NT2/D1 (cell line): ENCODE measurements around the gene OR8B2.
A peak's percentile ranks its signal among the peaks of the same experiment; 100 is the strongest.
"Not testable (repeated sequence)": the region's sequence is repeated elsewhere in the genome, so short reads cannot be mapped to it uniquely, and the experiment has no call there.

Experiments
- DNase-seq: peaks from one replicate; pipeline ENCODE4 v3.0.0-alpha.2; 2011; ENCODE audit warnings: low read depth, low spot score
- H3K27me3 ChIP-seq: 2 replicates; pipeline ENCODE4 v1.6.0; 2011; ENCODE audit warnings: mild to moderate bottlenecking; ENCODE audit not compliant: insufficient read length, insufficient read depth
- H3K36me3 ChIP-seq: 2 replicates; pipeline ENCODE4 v1.6.1; 2011; ENCODE audit warnings: mild to moderate bottlenecking, low read length, mixed read lengths; ENCODE audit not compliant: insufficient read depth, insufficient read length
- H3K4me1 ChIP-seq: 2 replicates; pipeline ENCODE4 v1.5.1; 2011; ENCODE audit not compliant: insufficient read depth, insufficient read length
- H3K4me3 ChIP-seq: 2 replicates; pipeline ENCODE4 v1.5.1; 2011; ENCODE audit warnings: low read depth; ENCODE audit not compliant: insufficient read length
- H3K9ac ChIP-seq: 2 replicates; pipeline ENCODE4 v1.6.0; 2011; ENCODE audit warnings: low read depth; ENCODE audit not compliant: insufficient read length
- H3K9me3 ChIP-seq: 2 replicates; pipeline ENCODE4 v1.5.1; 2011; ENCODE audit warnings: mild to moderate bottlenecking, low read length; ENCODE audit not compliant: insufficient read depth
- SUZ12 ChIP-seq: IDR thresholded peaks from 2 replicates; pipeline ENCODE4 v1.6.1; 2011; ENCODE audit not compliant: insufficient read length, insufficient read depth; ENCODE audit errors: extremely low read depth
- YY1 ChIP-seq: IDR thresholded peaks from 2 replicates; pipeline ENCODE4 v1.6.1; 2011; ENCODE audit not compliant: insufficient read length, insufficient read depth
- ZNF274 ChIP-seq: IDR thresholded peaks from 2 replicates; pipeline ENCODE4 v1.6.1; 2011; ENCODE audit warnings: mild to moderate bottlenecking, low read depth, low read length

OR8B2 gene, protein sequence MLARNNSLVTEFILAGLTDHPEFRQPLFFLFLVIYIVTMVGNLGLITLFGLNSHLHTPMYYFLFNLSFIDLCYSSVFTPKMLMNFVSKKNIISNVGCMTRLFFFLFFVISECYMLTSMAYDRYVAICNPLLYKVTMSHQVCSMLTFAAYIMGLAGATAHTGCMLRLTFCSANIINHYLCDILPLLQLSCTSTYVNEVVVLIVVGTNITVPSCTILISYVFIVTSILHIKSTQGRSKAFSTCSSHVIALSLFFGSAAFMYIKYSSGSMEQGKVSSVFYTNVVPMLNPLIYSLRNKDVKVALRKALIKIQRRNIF

DNA sequence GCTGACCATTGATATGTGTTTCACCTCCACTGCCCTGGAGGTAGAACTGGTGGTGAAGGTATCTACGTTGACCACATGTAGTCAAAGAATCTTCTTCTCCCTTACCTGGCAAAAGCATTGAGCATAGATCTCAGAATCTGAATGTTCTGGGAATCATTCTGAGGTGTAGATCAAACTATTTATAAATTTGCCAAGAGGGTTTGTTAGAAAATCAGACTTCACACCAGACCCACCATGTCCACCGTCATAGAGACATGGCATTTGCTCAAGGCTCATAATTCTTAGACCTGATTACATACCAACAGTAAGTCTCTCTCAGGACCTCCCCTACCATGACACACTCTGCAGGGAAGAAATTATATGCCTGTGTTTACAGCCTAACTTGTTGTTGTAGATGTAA lies at the start of gene OR8B2:
OR8B2 (minus strand) TSS at position 101 of the 400 bp plus-strand sequence. CDS start 1,156 bp downstream, outside the sequence.
- Histone ChIP-seq H3K9me3 (no peaks in the 10 kb centered on the region), H3K4me1 (no peaks in the 10 kb centered on the region), H3K27me3 (no peaks in the 10 kb centered on the region), H3K4me3 (no peak within 1 kb of the TSS), H3K9ac (no peak within 1 kb of the TSS), H3K36me3 (no peaks in the 10 kb centered on the region)
- no peak for DNase-seq
- TF ChIP-seq SUZ12 (no peak), YY1 (no peak), ZNF274 (no peak)

DNA sequence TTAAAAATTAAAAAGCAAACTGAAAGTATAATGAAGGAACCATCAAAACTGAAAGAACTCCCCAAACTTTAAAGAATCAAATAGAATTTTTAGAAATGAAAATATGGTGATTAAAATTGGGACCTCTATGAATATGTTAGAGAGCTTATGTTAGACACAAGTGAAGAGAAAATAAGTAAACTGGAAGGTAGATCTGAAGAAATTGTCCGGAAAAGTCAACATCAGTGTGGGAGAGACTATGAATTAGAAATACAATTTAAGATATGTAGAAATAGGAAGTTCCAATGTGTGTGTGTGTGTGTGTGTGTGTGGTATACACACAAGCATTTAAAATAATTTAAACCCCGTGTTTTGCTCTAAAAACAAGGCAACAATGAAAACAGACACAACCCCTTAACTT lies 45.3 kb upstream of the OR8B2 start:
- DNase-seq, result no peak
- H3K27me3 ChIP-seq, result no peaks in the 10 kb centered on the region
- no peak overlapping the region for H3K4me3 ChIP-seq
- no peaks in the 10 kb centered on the region for H3K4me1 ChIP-seq
- H3K9ac ChIP-seq, result no peak overlapping the region
- TF ChIP-seq YY1 (no peak), ZNF274 (no peak), SUZ12 (no peak)
- no peaks in the 10 kb centered on the region for H3K9me3 ChIP-seq
- H3K36me3 ChIP-seq, result no peaks in the 10 kb centered on the region

DNA sequence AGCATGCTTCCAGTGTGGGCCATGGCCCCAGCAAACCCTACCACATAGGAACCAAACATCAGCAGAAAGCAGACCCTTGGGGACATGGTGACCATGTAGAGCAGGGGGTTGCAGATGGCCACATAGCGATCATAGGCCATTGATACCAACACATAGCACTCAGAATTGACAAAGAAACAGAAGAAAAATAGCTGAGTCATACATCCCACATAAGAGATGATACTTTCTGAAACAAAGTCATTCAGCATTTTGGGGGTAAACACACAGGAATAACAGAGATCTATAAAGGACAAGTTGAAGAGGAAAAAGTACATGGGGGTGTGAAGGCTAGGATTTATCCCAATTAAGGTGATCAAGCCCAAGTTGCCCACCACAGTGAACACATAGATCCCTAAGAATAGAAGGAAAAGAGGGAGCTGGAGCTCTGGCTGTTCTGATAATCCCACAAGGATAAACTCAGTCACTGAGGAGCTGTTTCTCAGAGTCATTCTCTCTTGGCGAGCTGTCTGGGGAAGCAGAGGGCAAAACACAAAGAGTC lies 40.2 kb upstream of the OR8B2 start, which contains the start of gene OR8B4:
OR8B4 (minus strand) TSS at position 488 of the 538 bp plus-strand sequence; CDS start at position 488, 0 bp downstream.
- Histone ChIP-seq H3K36me3 (no peaks in the 10 kb centered on the region), H3K4me3 (no peak within 1 kb of the TSS), H3K4me1 (no peaks in the 10 kb centered on the region), H3K27me3 (no peaks in the 10 kb centered on the region), H3K9me3 (no peaks in the 10 kb centered on the region), H3K9ac (no peak within 1 kb of the TSS)
- no peak for DNase-seq
- TF ChIP-seq ZNF274, result no peak
- TF ChIP-seq YY1, result no peak
- TF ChIP-seq SUZ12, result no peak

DNA sequence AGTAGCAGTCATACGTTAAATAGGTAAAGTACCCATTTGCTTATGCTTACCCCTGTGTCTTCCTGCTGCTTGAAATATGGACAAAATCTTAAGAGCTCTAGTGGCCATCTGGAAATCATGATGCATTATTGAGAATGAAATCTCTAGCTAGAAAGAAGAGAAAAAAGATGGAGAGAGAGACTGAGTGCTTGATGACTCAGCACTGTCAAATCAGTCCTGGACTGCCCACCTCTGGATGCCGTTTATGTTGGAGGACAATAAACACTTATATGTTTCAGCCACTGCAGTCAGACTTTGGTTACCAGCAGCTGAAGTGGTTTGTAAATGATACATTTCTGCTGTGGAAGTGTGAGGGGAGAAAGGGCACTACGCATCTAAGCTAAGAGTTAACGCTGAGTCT lies 36.7 kb upstream of the OR8B2 start:
- Histone ChIP-seq H3K9me3 (no peaks in the 10 kb centered on the region), H3K27me3 (no peaks in the 10 kb centered on the region), H3K4me3 (no peak overlapping the region), H3K4me1 (no peaks in the 10 kb centered on the region), H3K36me3 (no peaks in the 10 kb centered on the region), H3K9ac (no peak overlapping the region)
- no peak for DNase-seq
- TF ChIP-seq SUZ12, result no peak
- TF ChIP-seq ZNF274, result no peak
- TF ChIP-seq YY1, result no peak

DNA sequence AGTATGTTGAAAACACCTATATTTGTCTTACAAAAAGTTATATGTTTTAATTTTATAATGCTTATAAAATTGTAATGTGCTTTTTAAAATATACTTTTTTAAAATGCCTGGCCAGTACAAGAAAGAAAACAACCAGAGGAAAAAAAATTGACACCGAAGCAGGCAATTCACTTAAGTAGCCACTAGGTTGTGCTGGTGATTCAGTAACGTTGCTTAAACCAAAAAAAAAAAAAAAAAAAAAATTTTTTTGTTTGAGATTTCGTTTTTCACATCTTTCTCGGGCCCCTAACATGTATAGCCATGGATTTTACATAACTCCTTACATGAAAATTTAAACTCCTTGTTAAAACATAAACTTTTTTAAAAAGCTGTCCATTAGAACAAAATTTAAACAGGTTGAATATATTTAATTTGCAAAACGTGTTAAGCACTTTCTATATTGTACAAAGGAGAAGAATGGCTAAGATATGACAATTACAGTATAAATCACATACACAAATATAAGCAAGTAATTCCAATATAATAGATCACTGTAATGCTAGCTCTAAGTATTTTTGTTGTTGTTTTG lies 31.1 kb upstream of the OR8B2 start:
- Histone ChIP-seq H3K4me3 (no peak overlapping the region), H3K27me3 (no peaks in the 10 kb centered on the region), H3K36me3 (no peaks in the 10 kb centered on the region), H3K4me1 (no peaks in the 10 kb centered on the region), H3K9ac (no peak overlapping the region), H3K9me3 (no peaks in the 10 kb centered on the region)
- peak; percentile 39 for DNase-seq
- TF ChIP-seq YY1 (no peak), SUZ12 (no peak), ZNF274 (no peak)

DNA sequence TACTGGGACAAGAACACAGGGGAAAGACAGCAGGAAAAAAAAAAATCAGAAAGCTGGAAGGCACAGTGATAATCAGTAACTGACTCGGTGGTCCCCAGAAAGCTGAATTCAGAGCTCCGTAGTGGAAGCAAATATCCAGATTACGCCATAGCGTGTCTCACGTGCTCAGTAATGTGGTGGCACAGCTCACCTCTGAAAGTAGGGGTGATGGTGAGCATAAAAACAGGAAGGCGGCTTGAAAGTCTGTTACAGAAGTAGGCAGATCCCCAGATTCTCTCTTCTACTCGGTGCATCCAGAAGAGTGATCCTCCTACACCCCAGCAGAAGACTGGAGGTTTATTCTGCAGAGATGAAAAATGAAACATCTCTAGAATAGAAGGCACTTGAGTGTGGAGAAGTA lies 25.6 kb upstream of the OR8B2 start:
- no peaks in the 10 kb centered on the region for H3K27me3 ChIP-seq
- no peaks in the 10 kb centered on the region for H3K9me3 ChIP-seq
- no peak overlapping the region for H3K4me3 ChIP-seq
- DNase-seq, result no peak
- no peak overlapping the region for H3K9ac ChIP-seq
- no peaks in the 10 kb centered on the region for H3K36me3 ChIP-seq
- H3K4me1 ChIP-seq, result no peaks in the 10 kb centered on the region
- TF ChIP-seq SUZ12 (no peak), YY1 (no peak), ZNF274 (no peak)

DNA sequence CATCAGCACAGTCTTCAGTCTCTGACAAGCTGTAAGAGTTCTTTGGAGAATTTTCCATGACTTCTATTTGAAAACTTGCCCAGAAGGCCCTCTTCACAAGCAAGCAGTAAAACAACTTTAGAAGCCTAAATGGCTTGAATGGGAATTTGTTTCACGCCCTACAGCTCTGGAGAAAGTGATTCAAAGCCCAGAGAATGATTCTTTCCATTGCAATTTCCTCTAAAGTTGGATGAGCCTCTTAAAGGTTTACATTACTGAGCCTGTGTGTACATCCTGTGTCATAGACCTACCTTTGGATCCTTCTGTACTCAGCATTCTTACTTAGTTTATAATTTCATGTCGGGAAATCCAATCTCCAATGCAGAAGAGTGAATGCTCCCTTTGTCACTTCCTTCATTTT lies 21.3 kb upstream of the OR8B2 start:
- no peaks in the 10 kb centered on the region for H3K36me3 ChIP-seq
- H3K4me1 ChIP-seq, result no peaks in the 10 kb centered on the region
- no peaks in the 10 kb centered on the region for H3K27me3 ChIP-seq
- H3K9me3 ChIP-seq, result peaks cover 6% of the 10 kb centered on the region; the same call in 1 of the 2 replicates
- H3K4me3 ChIP-seq, result no peak overlapping the region
- no peak overlapping the region for H3K9ac ChIP-seq
- no peak for TF ChIP-seq ZNF274
- no peak for TF ChIP-seq YY1
- TF ChIP-seq SUZ12, result no peak
- DNase-seq, result no peak

DNA sequence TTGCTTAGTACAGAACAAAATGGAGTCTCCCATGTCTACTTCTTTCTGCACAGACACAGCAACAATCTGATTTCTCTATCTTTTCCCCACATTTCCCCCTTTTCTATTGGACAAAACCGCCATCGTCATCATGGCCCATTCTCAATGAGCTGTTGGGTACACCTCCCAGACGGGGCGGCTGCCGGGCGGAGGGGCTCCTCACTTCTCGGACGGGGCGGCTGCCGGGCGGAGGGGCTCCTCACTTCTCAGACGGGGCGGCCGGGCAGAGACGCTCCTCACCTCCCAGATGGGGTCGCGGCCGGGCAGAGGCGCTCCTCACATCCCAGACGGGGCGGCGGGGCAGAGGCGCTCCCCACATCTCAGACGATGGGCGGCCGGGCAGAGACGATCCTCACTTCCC lies 18.9 kb upstream of the OR8B2 start:
- H3K36me3 ChIP-seq, H3K4me1 ChIP-seq, H3K27me3 ChIP-seq, H3K9ac ChIP-seq, H3K4me3 ChIP-seq, H3K9me3 ChIP-seq, DNase-seq: not testable (repeated sequence)
